GM21723 (cell line): ENCODE measurements around the gene MAMDC2.

Source experiments
- ATAC-seq: cut with Tn5 transposase; IDR thresholded peaks from one replicate; pipeline ENCODE4 v1.9.1; 2021; ENCODE audit warnings: mild to moderate bottlenecking, moderate library complexity; ENCODE audit not compliant: unreplicated experiment

The MAMDC2 gene

DNA sequence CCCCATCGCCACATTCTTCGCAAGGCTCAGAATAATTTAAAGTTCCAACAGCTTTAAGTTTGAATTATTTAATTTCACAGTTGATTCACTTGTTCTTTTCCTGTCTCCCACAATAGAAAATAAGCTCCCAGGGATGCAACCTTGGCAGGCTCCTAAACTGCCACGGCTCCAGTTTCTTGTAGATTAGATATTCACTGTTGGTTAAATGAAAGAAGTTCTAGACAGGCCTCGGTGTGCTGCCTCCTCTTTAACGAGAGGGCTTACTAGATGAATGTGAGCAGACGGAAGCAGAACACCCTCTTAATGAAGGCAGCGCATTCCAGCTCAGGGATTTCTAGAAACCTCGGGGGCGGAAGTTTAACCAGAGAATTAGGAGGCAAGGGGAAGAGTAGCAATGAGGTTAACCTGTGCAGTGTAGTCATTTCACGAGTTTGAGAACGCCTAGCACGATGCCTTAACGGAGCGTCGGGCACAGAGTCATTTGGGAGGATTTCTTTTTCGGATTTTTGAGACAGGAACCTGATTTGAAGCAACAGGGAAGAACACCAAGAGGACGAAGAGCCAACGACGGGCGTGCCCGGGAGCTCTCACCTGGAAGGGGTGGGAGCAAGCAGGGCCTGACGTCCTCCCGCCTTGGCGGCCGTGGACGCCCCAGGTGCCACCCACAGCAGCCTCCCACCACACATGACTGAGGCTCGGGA, 214.5 kb downstream of the MAMDC2 start:
- peak; percentile 49 for ATAC-seq

DNA sequence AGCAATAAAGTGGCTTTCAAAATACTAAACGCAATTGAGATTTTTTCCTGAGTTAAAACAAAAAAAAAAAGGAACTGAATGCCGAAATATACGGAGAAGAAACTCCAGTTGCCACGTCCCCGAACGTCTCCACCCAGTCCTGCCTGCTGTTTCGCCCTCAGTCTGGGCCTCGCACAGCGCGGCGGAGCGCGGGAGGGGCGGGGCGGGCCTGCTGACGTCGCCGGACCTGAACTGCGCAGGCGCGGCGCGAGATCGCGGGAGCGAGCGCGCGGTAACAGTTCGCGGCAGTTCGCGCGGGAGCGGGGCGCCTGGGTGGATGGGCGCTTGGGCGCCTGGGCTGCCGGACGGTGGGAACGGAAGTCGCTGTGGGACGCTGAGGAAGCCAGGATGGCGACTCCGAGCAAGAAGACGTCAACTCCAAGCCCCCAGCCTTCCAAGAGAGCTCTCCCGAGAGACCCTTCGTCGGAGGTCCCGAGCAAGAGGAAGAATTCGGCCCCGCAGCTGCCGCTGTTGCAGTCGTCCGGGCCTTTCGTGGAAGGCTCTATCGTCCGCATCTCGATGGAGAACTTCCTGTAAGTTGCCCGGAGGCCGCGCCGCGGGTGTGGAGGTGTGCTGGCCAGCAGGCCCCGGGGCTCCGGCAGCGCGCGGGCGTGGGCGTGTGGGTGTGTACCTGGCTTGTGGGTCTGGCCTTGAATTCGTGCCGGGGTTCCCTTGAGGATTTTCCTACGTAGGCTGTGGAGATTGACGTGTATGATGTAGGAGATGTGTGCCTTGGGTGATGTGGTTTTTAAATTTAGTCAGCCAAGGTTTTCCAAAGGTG, 215.3 kb downstream of the MAMDC2 start, which contains the start of gene SMC5:
Gene SMC5 (plus strand): TSS at position 287 of the 820 bp plus-strand sequence. CDS start 101 bp downstream, at position 388.
- peak; percentile 82 for ATAC-seq

DNA sequence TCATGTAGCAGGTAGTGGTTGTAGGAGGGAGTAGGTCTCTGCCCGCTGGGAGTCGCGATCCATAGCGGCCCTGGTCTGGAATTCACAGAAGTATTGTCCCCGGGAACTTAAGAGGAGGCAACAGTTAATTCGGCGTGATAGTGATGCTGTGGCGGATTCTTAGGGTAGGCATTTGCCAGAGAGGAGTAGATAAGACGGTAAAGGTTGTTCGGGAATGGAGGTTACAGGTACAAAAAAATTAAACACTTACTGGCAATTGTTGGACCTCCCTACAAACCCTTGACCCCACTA, 215.8 kb downstream of the MAMDC2 start:
- no peak for ATAC-seq

DNA sequence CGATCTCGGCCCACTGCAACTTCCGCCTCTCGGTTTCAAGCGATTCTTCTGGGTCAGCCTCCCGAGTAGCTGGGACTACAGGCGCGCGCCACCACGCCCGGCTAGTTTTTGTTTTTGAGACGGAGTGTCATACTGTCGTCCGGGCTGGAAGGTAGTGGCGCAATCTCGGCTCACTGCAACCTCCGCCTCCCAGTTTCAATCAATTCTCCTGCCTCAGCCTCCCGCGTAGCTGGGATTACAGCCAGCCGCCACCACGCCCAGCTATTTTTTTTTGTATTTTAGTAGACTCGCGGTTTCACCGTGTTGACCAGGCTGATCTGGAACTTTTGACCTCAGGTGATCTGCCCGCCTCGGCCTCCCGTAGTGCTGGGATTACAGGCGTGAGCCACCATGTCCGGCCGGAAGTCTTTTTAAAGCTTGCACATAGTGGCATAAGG, 216.4 kb downstream of the MAMDC2 start:
- ATAC-seq = no peak

DNA sequence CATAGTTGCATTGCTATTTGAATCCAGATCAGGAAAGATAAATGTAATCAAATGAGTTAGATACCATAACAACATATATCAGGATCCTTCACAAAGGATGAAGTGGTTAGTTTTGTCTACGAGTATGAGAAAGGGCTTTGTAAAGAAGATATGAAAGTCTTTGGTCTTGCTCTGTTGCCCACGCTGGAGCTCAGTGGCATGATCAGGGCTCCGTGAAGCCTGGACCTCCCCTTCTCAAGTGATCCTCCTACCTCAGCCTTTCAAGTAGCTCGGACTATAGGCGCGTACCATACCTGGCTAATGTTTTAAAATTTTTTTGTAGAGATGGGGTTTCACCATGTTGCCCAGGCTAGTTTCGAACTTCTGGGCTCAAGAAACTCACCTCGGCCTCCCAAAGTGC, 217.0 kb downstream of the MAMDC2 start:
- peak; percentile 29 for ATAC-seq

DNA sequence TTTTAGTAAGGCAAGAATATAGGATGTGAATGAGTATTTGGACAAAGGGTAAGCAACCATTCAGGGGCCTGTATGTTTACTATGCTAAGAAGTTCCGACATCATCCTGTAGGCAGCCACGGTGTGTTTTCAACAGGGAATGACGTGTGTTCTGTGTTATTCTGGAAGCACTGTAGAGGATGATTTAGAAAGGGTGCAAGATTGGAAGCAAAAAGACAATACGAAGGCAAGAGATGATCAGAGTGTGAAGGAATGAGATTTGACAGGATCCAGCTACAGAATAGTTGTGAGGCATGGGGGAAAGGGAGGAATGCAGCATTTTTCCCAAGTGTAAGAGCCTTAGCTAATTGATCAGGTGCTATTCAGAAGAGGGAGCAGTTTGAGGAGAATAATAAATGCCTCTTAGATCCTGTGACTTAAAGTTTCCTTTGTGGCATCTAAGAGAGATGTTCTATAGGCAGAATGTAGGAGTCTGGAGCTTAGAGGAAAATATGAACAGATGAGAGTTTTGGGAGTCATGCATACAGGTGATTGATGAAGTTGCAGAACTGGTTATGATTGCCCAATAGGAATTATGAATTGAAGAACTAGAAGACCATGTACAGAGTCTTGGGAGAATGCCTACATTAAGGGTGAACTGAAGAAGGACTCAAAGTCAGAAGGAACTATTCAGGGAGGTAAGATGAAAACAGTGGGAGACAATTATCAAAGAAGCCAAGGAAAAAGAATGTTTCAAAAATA, 217.7 kb downstream of the MAMDC2 start:
- no peak for ATAC-seq

DNA sequence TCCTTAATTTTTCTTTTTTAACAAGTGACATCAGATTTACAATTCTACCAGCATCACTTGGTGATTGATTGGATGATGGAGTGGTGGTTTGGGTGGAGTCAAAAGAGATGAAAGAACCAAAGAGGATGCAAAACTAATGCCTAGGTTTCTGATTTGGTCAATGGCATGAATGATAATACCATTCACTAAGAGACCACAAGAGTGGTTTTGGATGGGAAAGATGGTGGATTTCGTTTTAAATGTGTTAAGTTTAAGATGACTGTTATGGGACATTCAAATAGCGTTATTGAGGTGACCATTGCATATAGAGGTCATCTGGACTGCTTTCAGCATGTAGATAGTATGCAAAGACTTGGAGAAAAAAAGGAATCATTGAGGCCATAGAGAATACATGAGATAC, 218.7 kb downstream of the MAMDC2 start:
- ATAC-seq = no peak

DNA sequence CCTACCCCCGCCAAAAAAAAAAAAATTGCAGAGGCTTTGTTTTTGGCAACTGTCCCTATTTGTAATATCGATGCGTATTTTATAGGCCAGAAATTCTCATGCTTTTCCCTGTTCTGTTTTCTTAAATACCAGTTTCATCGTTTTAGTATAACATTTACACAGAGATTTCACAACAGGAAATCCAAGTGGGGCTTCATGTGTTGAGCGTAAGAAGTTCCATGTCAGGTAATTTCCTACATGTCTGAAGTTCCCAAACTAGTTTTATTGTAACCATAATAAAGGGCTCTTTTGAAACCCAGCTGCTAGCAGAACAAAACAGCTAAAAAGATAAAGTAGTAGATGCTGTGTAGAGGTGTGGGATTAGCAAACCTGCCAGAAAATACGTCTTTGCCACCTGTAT, 219.3 kb downstream of the MAMDC2 start:
- no peak for ATAC-seq

DNA sequence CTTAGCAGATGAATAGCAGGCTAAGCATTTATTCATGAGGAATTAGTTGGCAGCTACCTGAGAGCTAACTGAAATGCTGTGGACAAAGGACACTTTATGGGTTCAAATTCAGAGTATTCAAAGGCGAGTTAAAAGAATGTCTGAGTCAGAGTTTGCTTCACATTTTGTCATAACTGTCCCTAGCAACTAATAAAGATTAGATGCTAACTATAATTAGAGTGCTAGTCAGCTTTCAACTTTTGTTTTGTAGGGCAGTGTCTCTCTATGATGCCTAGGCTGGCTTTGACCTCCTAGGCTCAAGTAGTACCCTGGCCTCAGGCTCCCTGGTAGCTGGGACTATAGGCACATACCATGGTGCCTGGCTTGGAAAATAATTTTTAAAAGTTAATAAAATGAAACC, 219.8 kb downstream of the MAMDC2 start:
- ATAC-seq = no peak
